Measurements from ENCODE around the gene PHC2. TPM values are rescaled to one million over a fixed set of nuclear protein-coding genes. Genes with fewer than 3 reads are reported as not detected.
A peak's percentile ranks its signal among the peaks of the same experiment; 100 is the strongest.

PHC2 gene
- total RNA-seq, 1 donor from 2014 or later: 99.5 TPM

GRCh38 chr1:33387625-33388024 is 43.3 kb downstream of the PHC2 start:
- H3K4me1 Mint-ChIP-seq: peaks cover 61% of the 10 kb centered on the region

GRCh38 chr1:33385251-33385650 is 45.6 kb downstream of the PHC2 start:
- Mint-ChIP-seq H3K9me3 (no peaks in the 10 kb centered on the region), H3K27ac (no peak overlapping the region), H3K27me3 (ENCODE audit: low read depth) (no peaks in the 10 kb centered on the region), H3K36me3 (no peaks in the 10 kb centered on the region), H3K4me1 (peaks cover 64% of the 10 kb centered on the region), H3K4me3 (no peak overlapping the region)
- no peak for TF ChIP-seq CTCF (IDR thresholded peaks at IDR 0.05; ENCODE audit: unreplicated experiment)
- DNase-seq (ENCODE audit: low spot score in 2 of 2, unreplicated experiment in 2 of 2): no peak

More at GRCh38 chr1:33387625-33388024, 43.3 kb downstream of the PHC2 start:
- no peak for DNase-seq (ENCODE audit: low spot score in 2 of 2, unreplicated experiment in 2 of 2)
- Mint-ChIP-seq H3K27me3 (ENCODE audit: low read depth) (no peaks in the 10 kb centered on the region), H3K9me3 (no peaks in the 10 kb centered on the region), H3K4me3 (no peak overlapping the region), H3K27ac (peak overlapping the region; percentile 72), H3K36me3 (no peaks in the 10 kb centered on the region)
- no peak for TF ChIP-seq CTCF (IDR thresholded peaks at IDR 0.05; ENCODE audit: unreplicated experiment)

DNA sequence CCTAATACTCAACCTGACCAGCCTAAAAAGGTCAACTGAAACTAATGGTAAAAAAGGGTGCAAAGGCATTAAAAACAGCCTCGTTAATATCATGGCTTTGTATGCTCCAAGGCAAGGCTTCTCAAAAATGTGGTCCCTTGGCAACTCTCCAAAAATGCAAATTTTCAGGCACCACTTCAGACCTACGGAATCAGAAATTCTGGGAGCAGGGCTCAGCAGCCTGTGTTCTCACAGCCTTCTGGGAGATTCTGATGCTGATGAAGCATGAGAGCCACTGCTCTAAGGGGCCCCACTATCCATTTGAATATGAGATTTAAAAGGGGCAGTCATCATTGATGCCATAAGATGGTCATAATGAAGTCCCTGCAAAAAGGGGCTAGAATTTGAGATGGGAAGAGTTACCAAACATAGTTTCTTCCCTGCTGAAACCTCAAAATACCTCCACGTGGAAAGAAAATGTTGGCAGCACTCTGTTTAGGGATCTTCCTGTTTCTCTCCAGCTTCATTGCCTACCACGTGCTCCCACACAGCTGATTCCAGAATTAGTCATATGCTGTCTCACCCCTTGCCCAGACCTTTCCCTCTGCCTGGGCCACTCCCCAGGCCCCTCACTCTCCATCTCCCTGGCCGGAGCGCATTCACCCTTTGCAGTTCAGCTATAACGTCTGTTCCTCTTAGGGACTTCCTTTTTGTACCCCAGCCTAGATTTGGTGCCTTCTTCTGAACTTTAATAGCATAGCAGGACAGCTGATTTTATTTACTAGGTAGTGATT is 46.7 kb downstream of the PHC2 start:
- no peak overlapping the region for H3K4me3 Mint-ChIP-seq
- H3K9me3 Mint-ChIP-seq: no peaks in the 10 kb centered on the region
- peaks cover 64% of the 10 kb centered on the region for H3K4me1 Mint-ChIP-seq
- H3K27me3 Mint-ChIP-seq (ENCODE audit: low read depth): no peaks in the 10 kb centered on the region
- no peak for TF ChIP-seq CTCF (IDR thresholded peaks at IDR 0.05; ENCODE audit: unreplicated experiment)
- peak in 1 of 2 experiments; percentile 36 for DNase-seq (ENCODE audit: low spot score in 2 of 2, unreplicated experiment in 2 of 2)
- peak overlapping the region; percentile 75 for H3K27ac Mint-ChIP-seq
- no peaks in the 10 kb centered on the region for H3K36me3 Mint-ChIP-seq

DNA sequence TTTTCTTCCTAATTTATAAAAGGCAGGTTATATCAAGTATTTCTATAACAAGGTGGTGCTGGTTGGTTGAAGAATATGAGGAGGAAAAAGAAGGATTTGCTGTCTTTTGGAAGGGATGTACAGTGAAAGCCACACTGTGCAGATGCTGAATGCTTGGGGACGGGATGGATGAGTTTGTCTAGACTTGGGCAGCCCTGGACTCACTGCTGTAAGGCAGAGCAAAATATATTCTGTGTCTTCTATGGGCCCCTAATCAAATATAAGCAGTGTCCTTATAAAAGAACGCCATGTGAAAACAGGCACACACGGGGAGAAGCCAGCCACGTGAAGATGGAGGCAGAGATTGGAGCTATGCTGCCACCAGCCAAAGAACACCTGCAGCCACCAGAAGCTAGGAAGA is 47.4 kb downstream of the PHC2 start:
- no peak overlapping the region for H3K4me3 Mint-ChIP-seq
- no peaks in the 10 kb centered on the region for H3K9me3 Mint-ChIP-seq
- H3K27ac Mint-ChIP-seq: peak overlapping the region; percentile 39
- TF ChIP-seq CTCF (IDR thresholded peaks at IDR 0.05; ENCODE audit: unreplicated experiment): no peak
- peaks cover 61% of the 10 kb centered on the region for H3K4me1 Mint-ChIP-seq
- peak in 1 of 2 experiments; percentile 6 for DNase-seq (ENCODE audit: low spot score in 2 of 2, unreplicated experiment in 2 of 2)
- H3K36me3 Mint-ChIP-seq: no peaks in the 10 kb centered on the region
- no peaks in the 10 kb centered on the region for H3K27me3 Mint-ChIP-seq (ENCODE audit: low read depth)

GRCh38 chr1:33382661-33383415 is 48.1 kb downstream of the PHC2 start:
- DNase-seq (ENCODE audit: low spot score in 2 of 2, unreplicated experiment in 2 of 2): no peak
- Mint-ChIP-seq H3K4me1 (peaks cover 64% of the 10 kb centered on the region), H3K27ac (peak overlapping the region; percentile 60), H3K9me3 (no peaks in the 10 kb centered on the region), H3K27me3 (ENCODE audit: low read depth) (no peaks in the 10 kb centered on the region), H3K4me3 (no peak overlapping the region), H3K36me3 (no peaks in the 10 kb centered on the region)
- no peak for TF ChIP-seq CTCF (IDR thresholded peaks at IDR 0.05; ENCODE audit: unreplicated experiment)

Measured in mesothelial cell of epicardium (in vitro differentiated cells).